Ovary (tissue), 9 donors: ENCODE measurements around the gene OGDHL. TPM values are rescaled to one million over a fixed set of nuclear protein-coding genes. Genes with fewer than 3 reads are reported as not detected.
"Not testable (repeated sequence)": the region's sequence is repeated elsewhere in the genome, so short reads cannot be mapped to it uniquely, and the experiment has no call there.

Experiments
- DNase-seq, 5 donors: peaks; one replicate each; pipeline ENCODE4 v3.0.0-alpha.2; 2019 to 2020
- H3K27ac ChIP-seq, 2 donors: fragments of 200-600 bp; one replicate each; pipeline versions ENCODE4 v1.5.1 to v1.8.0; 2019 to 2022
- H3K27me3 ChIP-seq: fragments of 200-600 bp; one replicate; pipeline ENCODE4 v1.8.0; 2022
- H3K36me3 ChIP-seq: fragments of 200-600 bp; sonication (generic); one replicate; pipeline ENCODE4 v1.5.1; 2019
- H3K4me1 ChIP-seq: one replicate; pipeline ENCODE4 v1.8.1; 2013; ENCODE audit warnings: mild to moderate bottlenecking, moderate library complexity; ENCODE audit not compliant: insufficient read depth
- H3K4me3 ChIP-seq: fragments of 200-600 bp; sonication (generic); one replicate; pipeline ENCODE4 v1.5.1; 2017
- H3K9me3 ChIP-seq, 2 donors: fragments of 200-600 bp in 1 of 2; sonication (generic) in 1 of 2; one replicate each; pipeline versions ENCODE4 v1.5.1 to v1.8.1; 2013 to 2019; ENCODE audit warnings: mild to moderate bottlenecking in 1 of 2, moderate library complexity in 1 of 2
- CTCF ChIP-seq, 3 donors: fragments of 450-650 bp in 2 of 3; fragments of 200-600 bp in 1 of 3; IDR thresholded peaks; one replicate each; pipeline versions ENCODE4 v1.5.1 to v1.8.0; 2016 to 2022; ENCODE audit warnings: antibody characterized with exemption in 3 of 3, mild to moderate bottlenecking in 1 of 3
- EP300 ChIP-seq: sonication (generic); formaldehyde crosslinking; IDR thresholded peaks from one replicate; pipeline ENCODE4 v1.6.1; 2017; ENCODE audit warnings: antibody characterized with exemption
- POLR2A ChIP-seq: fragments of 450-650 bp; IDR thresholded peaks from one replicate; pipeline ENCODE4 v1.6.1; 2017; ENCODE audit warnings: antibody characterized with exemption, mild to moderate bottlenecking, moderate library complexity
- WGBS, 3 donors: extraction: QIAGEN DNeasy Blood & Tissue Kit in 1 of 3; methylation state at CpG; one replicate each; pipeline versions ENCODE4 v1.1.5 to v1.1.7; 2013 to 2017; 5-methylcytosine and 5-hydroxymethylcytosine counted together
- intact Hi-C, 4 donors: fragments of 100-400 bp; cut with DNase I; formaldehyde crosslinking; loops; one replicate each; pipeline versions ENCODE4 v1.11.0 to v1.15.1; 2022 to 2023
- polyA plus RNA-seq, 2 donors: library from polyadenylated mRNA; stranded (reverse); fragments of 200-250 nt in 1 of 2; fragments of 350-450 nt in 1 of 2; fragmentation: Illumina TruSeq in 1 of 2; extraction: RNeasy Lipid Tissue Mini Kit (QIAGEN cat#74804) in 1 of 2; gene quantifications; one replicate each; pipeline ENCODE4 v1.2.3, GENCODE V29; 2013 to 2014
- total RNA-seq, 7 donors: library from RNA; depleted of rRNA in 2 of 7; stranded (reverse); fragments of >200 nt in 2 of 7; fragmentation: NEBNext Ultra II Directional in 3 of 7; extraction: Animal tissue kit (Norgen Biotek cat#: 25700) in 3 of 7; gene quantifications; one replicate each; pipeline versions ENCODE4 v1.1.0 to v1.2.4, GENCODE V29; 2016 to 2023
- donor health status: DM: no; HTN: no; CAD: no; lungs with moderate emphysema.
- donor health status: DM: no; HTN: no; CAD: no.
- donor health status: Bipolar disorder and iron deficiency.
- donor health status: DM: yes; HTN: yes; CAD: no.
- donor health status: DM: no; HTN: no; CAD: no.
- donor health status: DM: yes; HTN: yes; CAD: no.

Gene OGDHL
- total and polyA plus RNA-seq, 9 donors: 0.60 to 3.3 (median 1.9) TPM

- WGBS, 3 donors: 60 to 71% (median 70%) methylated on average over 4 of the region's 4 CpGs
- Histone ChIP-seq H3K27ac (no peak overlapping the region), H3K9me3 (no peaks in the 10 kb centered on the region)
These were observed 14.7 kb upstream of the OGDHL start for GRCh38 chr10:49776851-49777250.

GRCh38 chr10:49775014-49775413, 12.9 kb upstream of the OGDHL start:
- intact Hi-C loops: no loop called here
- no peak overlapping the region for H3K4me3 ChIP-seq
- TF ChIP-seq POLR2A (no peak), CTCF (IDR thresholded peaks at IDR 0.05) (no peak), EP300 (no peak)
- no peaks in the 10 kb centered on the region for H3K36me3 ChIP-seq
- no peaks in the 10 kb centered on the region for H3K27me3 ChIP-seq
- no peaks in the 10 kb centered on the region for H3K9me3 ChIP-seq
- no peak for DNase-seq
- 57 to 68% (median 62%) methylated on average over 2 of the region's 2 CpGs for WGBS, 3 donors
- no peak overlapping the region for H3K27ac ChIP-seq
- H3K4me1 ChIP-seq: no peaks in the 10 kb centered on the region

More at GRCh38 chr10:49776851-49777250, 14.7 kb upstream of the OGDHL start:
- no peak for TF ChIP-seq CTCF (IDR thresholded peaks at IDR 0.05)
- no peak for TF ChIP-seq EP300
- no peak for TF ChIP-seq POLR2A
- H3K36me3 ChIP-seq: no peaks in the 10 kb centered on the region
- H3K4me1 ChIP-seq: no peaks in the 10 kb centered on the region
- no peak for DNase-seq
- intact Hi-C loops: no loop called here
- no peaks in the 10 kb centered on the region for H3K27me3 ChIP-seq
- no peak overlapping the region for H3K4me3 ChIP-seq

- H3K27me3 ChIP-seq, H3K4me1 ChIP-seq, H3K4me3 ChIP-seq, intact Hi-C loops, H3K27ac ChIP-seq, H3K9me3 ChIP-seq, DNase-seq, H3K36me3 ChIP-seq: not testable (repeated sequence)
- WGBS, 3 donors: 31 to 47% (median 32%) methylated on average over 5 of the region's 5 CpGs
These were observed 10.8 kb upstream of the OGDHL start for GRCh38 chr10:49772944-49773343.

GRCh38 chr10:49771046-49771445, 8.9 kb upstream of the OGDHL start:
- H3K36me3 ChIP-seq, H3K4me1 ChIP-seq, H3K27ac ChIP-seq, DNase-seq, H3K27me3 ChIP-seq, H3K4me3 ChIP-seq, H3K9me3 ChIP-seq, intact Hi-C loops: not testable (repeated sequence)
- WGBS, 3 donors: 40 to 50% (median 41%) methylated on average over 11 of the region's 11 CpGs

GRCh38 chr10:49769692-49770091, 7.6 kb upstream of the OGDHL start:
- H3K4me3 ChIP-seq: no peak overlapping the region
- H3K27ac ChIP-seq: no peak overlapping the region
- H3K9me3 ChIP-seq: peaks cover 0 to 4% of the 10 kb centered on the region in 2 donors
- intact Hi-C loops: no loop called here
- H3K4me1 ChIP-seq: no peaks in the 10 kb centered on the region
- DNase-seq: no peak
- TF ChIP-seq POLR2A (no peak), EP300 (no peak), CTCF (IDR thresholded peaks at IDR 0.05) (no peak)
- no peaks in the 10 kb centered on the region for H3K36me3 ChIP-seq
- H3K27me3 ChIP-seq: no peaks in the 10 kb centered on the region
- 90 to 94% (median 94%) methylated on average over 8 of the region's 8 CpGs for whole genome bisulfite sequencing, 3 donors

- no peaks in the 10 kb centered on the region for H3K27me3 ChIP-seq
- 2 to 6% (median 5%) methylated on average over 30 to 45 of the region's 45 CpGs for WGBS, 3 donors
These were observed 6.6 kb upstream of the OGDHL start for GRCh38 chr10:49768731-49769130.

More at GRCh38 chr10:49768731-49769130, 6.6 kb upstream of the OGDHL start:
- TF ChIP-seq CTCF (IDR thresholded peaks at IDR 0.05) (no peak), EP300 (no peak), POLR2A (no peak)
- Histone ChIP-seq H3K27ac (no peak overlapping the region), H3K4me3 (no peak overlapping the region), H3K4me1 (no peaks in the 10 kb centered on the region), H3K36me3 (no peaks in the 10 kb centered on the region), H3K9me3 (peaks cover 0 to 4% of the 10 kb centered on the region in 2 donors)
- no peak for DNase-seq
- intact Hi-C loops: no loop called here
